OCI-LY7 (cell line): ENCODE data around the gene PHIP.

ENCODE experiments used
- CTCF ChIP-seq: fragments of 200-600 bp; sonication (generic); conservative IDR thresholded peaks from 2 replicates; pipeline ENCODE4 v1.5.1; 2014; ENCODE audit warnings: mild to moderate bottlenecking, antibody characterized with exemption, low read length, moderate library complexity, mixed read lengths
- EZH2phosphoT487 ChIP-seq: fragments of 200-600 bp; sonication (generic); IDR thresholded peaks from 2 replicates; pipeline ENCODE4 v1.6.1; 2018; ENCODE audit warnings: low read depth, borderline replicate concordance, mild to moderate bottlenecking, mixed run types, antibody characterized with exemption, low read length, moderate library complexity, mixed read lengths

- no peak for TF ChIP-seq CTCF
- no peak for TF ChIP-seq EZH2phosphoT487
Measured at GRCh38 chr6:79034865-79035264, 43.2 kb downstream of the PHIP start.
